Umbilical cord (tissue), 2 donors: ENCODE measurements around the gene SLC25A30. TPM values are rescaled to one million over a fixed set of nuclear protein-coding genes. Genes with fewer than 3 reads are reported as not detected.
A peak's percentile ranks its signal among the peaks of the same experiment; 100 is the strongest.
"Not testable (repeated sequence)": the region's sequence is repeated elsewhere in the genome, so short reads cannot be mapped to it uniquely, and the experiment has no call there.

Source experiments
- DNase-seq: peaks from one replicate; pipeline ENCODE4 v3.0.0-alpha.2; 2015; ENCODE audit warnings: low spot score
- total RNA-seq: library from RNA; depleted of rRNA; stranded (reverse); fragments of >200 nt; gene quantifications from one replicate; pipeline ENCODE4 v1.2.3, GENCODE V29; 2014; ENCODE audit warnings: low replicate concordance; ENCODE audit not compliant: insufficient read depth

SLC25A30 gene
- total RNA-seq, 1 donor from 2014 or later: 11.3 TPM

DNA sequence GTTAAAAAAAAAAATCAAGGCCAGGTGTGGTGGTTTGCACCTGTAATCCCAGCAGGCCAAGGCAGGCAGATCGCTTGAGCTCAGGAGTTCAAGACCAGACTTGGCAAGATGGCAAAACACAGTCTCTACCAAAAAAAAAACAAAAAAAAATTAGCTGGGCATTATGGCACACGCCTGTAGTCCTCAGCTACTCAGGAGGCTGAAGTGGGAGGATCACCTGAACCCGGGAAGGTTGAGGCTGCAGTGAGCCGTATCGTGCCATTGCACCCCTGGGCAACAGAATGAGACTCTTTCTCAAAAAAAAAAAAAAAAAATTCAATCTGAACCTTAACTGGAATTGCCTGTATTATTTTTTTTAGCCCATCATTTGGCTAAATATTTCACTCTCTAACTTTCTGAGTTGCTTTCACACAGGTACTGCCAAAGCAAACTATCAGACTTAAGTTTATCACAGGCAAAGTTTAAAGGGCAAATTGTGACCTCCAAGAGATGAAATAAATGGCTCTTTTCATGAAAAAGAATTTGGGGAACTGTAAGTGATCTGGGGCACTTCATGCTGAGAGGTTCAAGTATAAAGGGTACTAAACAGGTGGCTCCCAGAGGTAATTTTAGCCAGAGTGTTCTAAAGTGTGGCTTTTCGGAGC is 14.7 kb upstream of the SLC25A30 start:
- no peak for DNase-seq

- DNase-seq: not testable (repeated sequence)
Observed at GRCh38 chr13:45426056-45426841, 8.1 kb upstream of the SLC25A30 start.

DNA sequence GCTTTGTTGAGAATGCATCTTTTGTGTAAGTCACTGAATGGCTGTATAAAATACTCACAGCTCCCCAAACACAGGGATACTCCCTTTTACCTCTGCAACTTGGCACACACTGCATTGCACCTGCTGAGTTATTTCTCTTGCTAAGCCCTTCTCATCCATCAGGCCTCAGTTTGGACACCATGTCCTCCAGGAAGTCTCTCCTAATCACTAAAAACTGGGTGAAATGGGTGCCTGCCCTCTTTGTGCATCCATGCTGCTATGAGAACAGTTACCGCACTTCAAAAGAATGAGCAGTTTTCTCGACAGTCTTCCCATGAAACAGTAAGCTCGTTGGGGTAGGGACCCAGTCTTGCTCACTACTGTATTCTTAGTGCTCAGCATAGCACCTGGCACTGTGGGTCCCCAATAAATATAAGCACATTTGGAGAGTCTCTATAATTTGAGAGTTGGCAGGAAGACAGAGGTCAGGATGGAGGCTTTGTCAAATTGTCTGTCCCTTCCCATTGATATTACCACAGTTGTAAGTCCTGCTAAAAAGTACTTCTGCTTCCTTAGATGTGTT is 4.6 kb upstream of the SLC25A30 start:
- DNase-seq: no peak

GRCh38 chr13:45419945-45420344 is 1.8 kb upstream of the SLC25A30 start:
- DNase-seq: no peak

DNA sequence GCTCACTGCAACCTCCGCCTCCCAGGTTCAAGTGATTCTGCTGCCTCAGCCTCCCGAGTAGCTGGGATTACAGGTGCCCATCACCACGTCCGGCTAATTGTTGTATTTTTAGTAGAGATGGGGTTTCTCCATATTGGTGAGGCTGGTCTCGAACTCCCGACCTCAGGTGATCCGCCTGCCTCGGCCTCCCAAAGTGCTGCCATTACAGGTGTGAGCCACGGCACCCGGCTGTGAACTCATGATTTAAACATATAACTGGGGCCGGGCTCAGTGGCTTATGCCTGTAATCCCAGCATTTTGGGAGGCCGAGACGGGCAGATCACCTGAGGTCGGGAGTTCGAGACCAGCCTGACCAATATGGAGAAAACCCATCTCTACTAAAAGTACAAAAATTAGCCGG is 1.2 kb upstream of the SLC25A30 start:
- not testable (repeated sequence) for DNase-seq

DNA sequence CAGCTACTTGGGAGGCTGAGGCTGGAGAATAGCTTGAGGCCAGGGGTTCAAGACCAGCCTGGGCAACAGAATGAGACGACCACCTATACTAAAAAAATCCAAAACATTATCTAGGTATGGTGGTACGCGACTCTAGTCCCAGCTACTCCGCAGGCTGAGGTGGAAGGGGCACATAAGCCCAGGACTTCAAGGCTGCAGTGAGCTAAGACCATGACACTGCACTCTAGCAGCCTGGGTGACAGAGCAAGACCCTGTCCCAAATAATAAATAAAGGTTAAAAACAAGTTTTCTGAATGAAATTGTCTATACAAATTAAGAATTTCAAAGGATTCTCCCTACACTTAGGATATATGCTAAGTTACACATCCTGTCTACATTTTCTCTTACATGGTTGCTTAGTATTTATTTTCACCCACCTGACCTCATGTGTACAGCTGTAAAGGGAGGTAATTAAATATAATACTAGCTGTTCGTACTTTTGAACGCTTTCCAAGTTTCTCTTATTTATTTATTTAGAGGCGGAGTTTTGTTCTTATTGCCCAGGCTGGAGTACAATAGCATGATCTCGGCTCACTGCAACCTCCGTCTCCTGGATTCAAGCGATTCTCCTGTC is 1.6 kb downstream of the SLC25A30 start:
- DNase-seq: no peak

- no peak for DNase-seq
Observed at GRCh38 chr13:45415112-45415511, 3.1 kb downstream of the SLC25A30 start.

GRCh38 chr13:45413826-45414307 is 4.3 kb downstream of the SLC25A30 start:
- no peak for DNase-seq

- DNase-seq: no peak
Observed at GRCh38 chr13:45412274-45413049, 5.7 kb downstream of the SLC25A30 start.

DNA sequence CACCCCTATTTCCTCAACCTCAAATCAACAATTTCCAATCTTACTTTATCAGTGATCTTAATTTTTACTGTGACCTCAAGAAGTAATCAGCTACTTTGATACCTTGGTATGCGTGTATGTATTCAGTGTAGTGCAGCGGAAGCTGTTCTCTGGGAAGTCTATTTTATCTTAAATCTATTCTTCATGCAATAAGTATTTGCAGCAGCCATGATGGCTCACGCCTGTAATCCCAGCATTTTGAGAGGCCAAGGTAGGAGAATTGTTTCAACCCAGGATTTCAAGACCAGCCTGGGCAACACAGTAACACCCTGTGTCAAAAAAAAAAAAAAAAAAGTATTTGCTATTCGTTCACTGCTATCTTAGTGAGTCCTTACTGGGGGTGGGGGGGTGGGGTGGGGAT is 6.5 kb downstream of the SLC25A30 start:
- DNase-seq: peak; percentile 38

DNA sequence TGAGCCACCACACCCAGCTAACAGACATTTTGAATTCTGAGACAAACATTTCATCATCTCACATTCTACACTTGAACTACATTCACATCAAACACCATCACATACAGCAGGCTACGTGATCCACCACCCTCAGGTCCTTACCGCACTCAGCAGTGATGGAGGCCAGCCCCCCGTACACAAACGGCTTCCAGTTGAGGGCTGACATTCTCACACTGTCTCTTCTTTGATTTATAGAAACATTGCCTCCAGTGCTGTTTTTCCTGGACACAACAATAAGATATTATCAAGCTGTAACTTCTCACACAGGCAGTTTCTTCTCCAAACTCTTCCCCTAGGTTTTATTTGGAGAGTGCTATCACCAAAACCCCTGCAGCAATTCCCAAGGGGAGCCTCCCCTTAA is 7.0 kb downstream of the SLC25A30 start:
- DNase-seq: peak; percentile 58

- DNase-seq: no peak
Observed at GRCh38 chr13:45410466-45410865, 7.7 kb downstream of the SLC25A30 start.

DNA sequence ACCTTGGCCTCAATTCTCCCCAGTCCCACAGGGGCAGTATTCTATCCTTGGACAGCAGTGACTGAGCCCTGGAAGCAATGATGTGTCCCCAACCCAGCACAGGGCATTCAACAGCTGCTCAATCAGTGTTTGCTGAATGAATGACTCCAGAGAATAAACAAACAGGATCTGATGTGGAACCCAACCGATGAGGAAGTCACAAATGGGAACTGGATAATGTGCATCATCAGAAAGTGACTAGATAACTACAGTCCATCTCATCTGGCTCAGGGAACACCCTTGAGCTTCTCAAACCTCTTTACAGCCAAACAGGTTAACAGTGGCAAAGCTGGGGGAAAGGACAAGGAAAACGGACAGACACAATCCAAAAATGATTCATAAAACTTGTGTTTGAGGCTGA is 8.2 kb downstream of the SLC25A30 start:
- DNase-seq: no peak

- no peak for DNase-seq
Observed at GRCh38 chr13:45406421-45406820, 11.8 kb downstream of the SLC25A30 start.

DNA sequence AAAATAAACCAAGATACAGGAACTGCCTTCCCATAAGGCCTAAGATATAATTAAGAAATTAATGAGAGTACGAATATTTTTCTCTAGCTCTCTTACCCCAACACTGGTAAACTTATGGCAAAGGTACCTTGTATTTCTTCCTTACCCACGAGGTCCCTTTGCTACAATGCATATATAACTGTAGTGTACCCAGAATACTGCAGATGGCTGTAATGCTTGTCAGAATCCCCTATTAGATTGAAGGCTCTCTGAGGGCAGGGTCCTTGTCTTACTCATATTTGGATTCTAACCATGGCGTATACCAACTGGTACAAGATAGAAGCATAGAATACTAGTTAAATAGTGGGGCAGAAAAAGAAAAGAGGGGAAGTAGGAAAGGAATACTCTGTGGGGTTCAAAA is 15.1 kb downstream of the SLC25A30 start:
- no peak for DNase-seq

DNA sequence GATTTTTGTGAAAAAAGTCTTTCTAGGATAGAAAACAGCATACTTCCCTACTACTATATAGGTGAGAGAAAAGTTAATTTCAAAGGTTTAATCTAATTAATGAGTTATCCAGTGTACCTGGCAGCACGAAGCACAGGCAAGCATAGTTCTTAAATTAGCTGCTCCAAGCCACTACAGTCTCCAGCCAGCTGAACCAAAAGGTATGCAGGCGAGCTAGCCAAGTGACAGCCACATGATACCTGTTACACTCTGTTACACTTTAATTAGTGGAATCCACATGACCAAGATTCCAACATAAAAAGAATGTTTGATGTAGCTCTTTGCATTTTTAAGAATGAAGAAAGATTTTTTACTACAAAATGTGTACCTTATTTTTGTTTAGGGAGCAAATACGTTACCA is 15.5 kb downstream of the SLC25A30 start:
- DNase-seq: no peak

DNA sequence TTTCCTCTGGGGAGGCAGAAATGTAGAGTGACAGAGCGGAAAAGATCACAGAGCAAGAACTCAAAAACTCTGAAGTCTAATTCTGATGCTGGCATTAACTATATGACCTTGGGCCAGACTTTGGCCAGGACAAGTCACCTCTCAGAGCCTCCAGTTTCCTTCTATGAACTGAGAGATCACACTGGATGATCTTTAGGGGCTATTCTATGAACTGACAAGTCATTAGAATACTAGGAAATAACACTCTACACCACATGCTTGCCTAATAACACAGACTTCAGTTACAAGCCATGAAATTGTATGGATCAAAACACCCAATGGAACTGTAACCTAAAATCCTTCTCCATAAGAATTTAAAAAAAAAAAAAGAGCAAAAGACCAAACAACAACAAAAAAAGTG is 16.9 kb downstream of the SLC25A30 start:
- DNase-seq: no peak

GRCh38 chr13:45398877-45399276 is 19.3 kb downstream of the SLC25A30 start:
- DNase-seq: no peak

DNA sequence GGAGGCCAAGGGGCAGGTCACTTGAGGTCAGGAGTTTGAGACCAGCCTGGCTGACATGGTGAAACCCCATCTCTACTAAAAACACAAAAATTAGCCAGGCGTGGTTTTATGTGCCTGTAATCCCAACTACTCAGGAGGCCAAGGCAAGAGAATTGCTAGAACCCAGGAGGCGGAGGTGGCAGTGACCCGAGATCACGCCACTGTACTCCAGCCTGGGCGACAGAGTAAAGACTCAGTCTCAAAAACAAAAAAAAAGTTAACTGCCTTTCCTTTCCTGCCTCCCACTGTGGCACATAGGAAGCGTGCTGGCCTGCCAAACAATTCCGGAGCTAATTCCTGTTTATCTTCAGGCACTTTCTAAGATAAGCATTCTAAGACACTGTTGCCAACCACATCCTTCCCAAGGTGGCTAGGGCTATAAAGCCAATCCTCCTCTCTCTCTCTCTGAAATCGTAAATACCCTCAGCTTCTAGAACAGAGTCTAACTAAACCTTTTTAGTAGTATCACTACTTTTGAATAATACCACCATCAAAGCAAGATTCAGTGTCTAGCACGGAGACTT is 21.6 kb downstream of the SLC25A30 start:
- peak; percentile 61 for DNase-seq

DNA sequence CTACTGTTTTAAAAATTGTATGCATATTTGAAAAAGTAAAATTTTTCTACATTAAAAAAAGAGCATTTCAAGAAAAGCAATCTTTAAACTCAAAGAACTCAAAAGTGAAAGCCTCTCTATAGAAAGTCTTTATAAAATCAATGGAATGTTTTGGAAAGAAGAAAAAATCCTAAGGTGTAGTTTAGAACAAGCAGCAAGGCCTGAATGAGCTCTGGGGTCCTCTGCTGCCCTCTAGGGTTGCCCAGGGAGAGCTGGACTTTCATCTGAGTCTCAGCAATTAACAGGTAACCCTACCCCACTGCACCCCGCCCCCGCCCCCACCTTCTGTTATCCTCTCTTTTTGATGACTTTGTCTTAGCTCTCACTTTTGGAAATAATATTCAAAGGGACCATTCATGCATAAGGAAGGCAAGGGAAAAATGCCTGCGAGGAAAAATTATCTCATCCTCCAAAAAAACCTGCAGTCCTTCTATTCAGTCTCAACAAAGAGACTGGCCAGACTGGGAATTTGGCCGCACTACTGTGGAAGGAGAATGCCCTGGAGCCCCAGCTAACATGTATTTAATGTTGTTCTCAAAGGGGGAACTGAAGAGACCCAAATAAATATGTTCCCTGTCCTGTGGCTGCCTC is 24.1 kb downstream of the SLC25A30 start:
- DNase-seq: peak; percentile 38

- no peak for DNase-seq
Observed at GRCh38 chr13:45392811-45393210, 25.4 kb downstream of the SLC25A30 start.
